IMR-90 (cell line): Measurements from ENCODE around the gene SSH2. TPM values are rescaled to one million over a fixed set of nuclear protein-coding genes. Genes with fewer than 3 reads are reported as not detected.

Experiments used
- ATAC-seq: fragments of 200-7000 bp; cut with Tn5 transposase; 2 replicates; pipeline ENCODE4 v1.9.1; 2020; ENCODE audit warnings: low read depth, mild to moderate bottlenecking, moderate library complexity
- BruUV-seq: library from RNA; stranded (reverse); fragments of 400-500 nt; replicated peaks from 2 replicates; lab custom pipeline; 2021; lab: Mats Ljungman, UMichigan
- CTCF ChIA-PET: fragments of 300-600 bp; formaldehyde crosslinking; extraction: SDS; loops from one replicate; lab custom pipeline; 2021; ENCODE audit warnings: antibody characterized with exemption; lab: Yijun Ruan, JAX
- POLR2A ChIA-PET: fragments of 300-600 bp; sonication (Branson Sonifier 250); formaldehyde crosslinking; loops from one replicate; lab custom pipeline; 2022; ENCODE audit warnings: antibody characterized with exemption; ENCODE audit not compliant: unreplicated experiment; lab: Charles Lee
- DNase-seq: peaks from one replicate; pipeline ENCODE4 v3.0.0; 2013
- H2AFZ ChIP-seq: replicated peaks from 2 replicates; pipeline ENCODE3; 2013; ENCODE audit warnings: low read length, mild to moderate bottlenecking; ENCODE audit not compliant: poor library complexity
- H2AK5ac ChIP-seq: 2 replicates; pipeline ENCODE4 v1.6.1; 2013; ENCODE audit warnings: low read depth, low read length, inconsistent platforms
- H2AK9ac ChIP-seq: replicated peaks from 2 replicates; pipeline ENCODE3; 2013; ENCODE audit warnings: mild to moderate bottlenecking, low read depth, low read length, moderate library complexity; ENCODE audit not compliant: poor library complexity
- H2BK120ac ChIP-seq: 2 replicates; pipeline ENCODE4 v1.6.1; 2013; ENCODE audit warnings: low read depth, low read length, inconsistent platforms
- H2BK15ac ChIP-seq: 3 replicates; pipeline ENCODE4 v1.6.1; 2013; ENCODE audit warnings: low read depth, low read length, inconsistent platforms
- H2BK20ac ChIP-seq: 2 replicates; pipeline ENCODE4 v1.6.1; 2013; ENCODE audit warnings: low read depth, mild to moderate bottlenecking, inconsistent platforms, low read length, moderate library complexity
- H2BK5ac ChIP-seq: 2 replicates; pipeline ENCODE4 v1.6.1; 2013; ENCODE audit warnings: mild to moderate bottlenecking, low read depth, low read length, inconsistent platforms; ENCODE audit not compliant: poor library complexity, severe bottlenecking
- H3K14ac ChIP-seq: replicated peaks from 2 replicates; pipeline ENCODE4 v1.6.1; 2013; ENCODE audit warnings: low read depth, low read length, inconsistent platforms
- H3K18ac ChIP-seq: 2 replicates; pipeline ENCODE4 v1.6.1; 2013; ENCODE audit warnings: low read depth, low read length, control low read depth
- H3K23ac ChIP-seq: 2 replicates; pipeline ENCODE4 v1.6.1; 2013; ENCODE audit warnings: low read depth, low read length, inconsistent platforms
- H3K27ac ChIP-seq: 2 replicates; pipeline ENCODE4 v1.5.1; 2013; ENCODE audit warnings: mild to moderate bottlenecking, control low read depth, low read length; ENCODE audit not compliant: insufficient read depth
- H3K27me3 ChIP-seq: 2 replicates; pipeline ENCODE4 v1.6.1; 2013; ENCODE audit warnings: low read length; ENCODE audit not compliant: control insufficient read depth, insufficient read depth
- H3K36me3 ChIP-seq: 2 replicates; pipeline ENCODE4 v1.6.1; 2013; ENCODE audit warnings: low read length, mixed read lengths; ENCODE audit not compliant: control insufficient read depth, insufficient read depth
- H3K4ac ChIP-seq: 2 replicates; pipeline ENCODE4 v1.6.1; 2013; ENCODE audit warnings: low read depth, low read length, inconsistent platforms
- H3K4me1 ChIP-seq: 2 replicates; pipeline ENCODE4 v1.6.1; 2013; ENCODE audit warnings: low read length, mixed read lengths; ENCODE audit not compliant: control insufficient read depth, insufficient read depth
- H3K4me2 ChIP-seq: 2 replicates; pipeline ENCODE4 v1.6.1; 2013; ENCODE audit warnings: low read depth, mild to moderate bottlenecking, control low read depth, low read length, moderate library complexity
- H3K4me3 ChIP-seq: 2 replicates; pipeline ENCODE4 v1.5.1; 2013; ENCODE audit warnings: low read depth, mild to moderate bottlenecking, control low read depth, low read length, moderate library complexity; ENCODE audit not compliant: insufficient read depth
- H3K56ac ChIP-seq: 2 replicates; pipeline ENCODE4 v1.6.1; 2013; ENCODE audit warnings: low read length, inconsistent platforms; ENCODE audit not compliant: insufficient read depth; ENCODE audit errors: extremely low read depth
- H3K79me1 ChIP-seq, 2 experiments: 2 replicates each; pipeline ENCODE4 v1.6.1; 2013; ENCODE audit warnings: low read length in 2 of 2, inconsistent platforms in 1 of 2, low read depth in 1 of 2
- H3K9ac ChIP-seq: 2 replicates; pipeline ENCODE4 v1.6.1; 2013; ENCODE audit warnings: low read depth, low read length, control low read depth
- H3K9me1 ChIP-seq: 2 replicates; pipeline ENCODE4 v1.6.1; 2013; ENCODE audit warnings: low read length, inconsistent platforms; ENCODE audit not compliant: insufficient read depth
- H3K9me3 ChIP-seq: 2 replicates; pipeline ENCODE4 v1.6.1; 2013; ENCODE audit warnings: low read length; ENCODE audit not compliant: control insufficient read depth, insufficient read depth
- H4K20me1 ChIP-seq: 2 replicates; pipeline ENCODE4 v1.6.1; 2013; ENCODE audit warnings: low read length, inconsistent platforms; ENCODE audit not compliant: insufficient read depth
- H4K5ac ChIP-seq: 2 replicates; pipeline ENCODE4 v1.6.1; 2013; ENCODE audit warnings: mild to moderate bottlenecking, low read depth, low read length, control low read depth
- H4K8ac ChIP-seq, 2 experiments: 2 replicates each; pipeline ENCODE4 v1.6.1; 2013; ENCODE audit warnings: low read depth in 2 of 2, low read length in 2 of 2, control low read depth in 1 of 2, inconsistent platforms in 1 of 2
- H4K91ac ChIP-seq: 2 replicates; pipeline ENCODE4 v1.6.1; 2013; ENCODE audit warnings: low read depth, low read length, inconsistent platforms; ENCODE audit not compliant: insufficient read depth
- CEBPB ChIP-seq: IDR thresholded peaks from 2 replicates; pipeline ENCODE4 v1.6.1; 2012; ENCODE audit warnings: low read depth, low read length, improper control_type of control experiment
- MAZ ChIP-seq: IDR thresholded peaks from 2 replicates; pipeline ENCODE4 v1.6.1; 2012; ENCODE audit warnings: low read depth, mild to moderate bottlenecking, low read length, improper control_type of control experiment, moderate library complexity, borderline replicate concordance
- MXI1 ChIP-seq: IDR thresholded peaks from 2 replicates; pipeline ENCODE4 v1.6.1; 2012; ENCODE audit warnings: low read depth, mild to moderate bottlenecking, low read length, moderate library complexity, borderline replicate concordance
- NFE2L2 ChIP-seq: fragments of 150-350 bp; IDR thresholded peaks from 2 replicates; pipeline ENCODE4 v1.6.1; 2016; ENCODE audit warnings: low read depth, mild to moderate bottlenecking, low read length
- RAD21 ChIP-seq: IDR thresholded peaks from 2 replicates; pipeline ENCODE4 v1.6.1; 2012; ENCODE audit warnings: low read length, improper control_type of control experiment
- RFX5 ChIP-seq: IDR thresholded peaks from 2 replicates; pipeline ENCODE4 v1.8.0; 2012; ENCODE audit warnings: low read depth, mild to moderate bottlenecking, low read length, moderate library complexity
- WGBS, 2 experiments: methylation state at CpG; one replicate each; pipeline versions ENCODE4 v1.1.5 to v1.1.7; 2013; ENCODE audit warnings: missing lambda C conversion rate in 2 of 2; ENCODE audit not compliant: insufficient read length in 1 of 2; ENCODE audit errors: extremely low coverage in 2 of 2; 5-methylcytosine and 5-hydroxymethylcytosine counted together
- dilution Hi-C: fragments of 300-500 bp; cut with HindIII; formaldehyde crosslinking; loops from one replicate; pipeline ENCODE4 v1.14.3; 2018; ENCODE audit warnings: low sequenced_read_pairs; ENCODE audit not compliant: unreplicated experiment
- in situ Hi-C: fragments of 300-500 bp; cut with MboI; formaldehyde crosslinking; loops from 3 replicates; pipeline ENCODE4 v1.14.3; 2019; ENCODE audit warnings: low sequenced_read_pairs, inconsistent platforms, mixed read lengths
- intact Hi-C: fragments of 100-400 bp; cut with micrococcal nuclease; formaldehyde crosslinking; loops from 2 replicates; pipeline ENCODE4 v1.10.0; 2022
- polyA plus RNA-seq, 3 experiments: library from polyadenylated mRNA; depleted of rRNA; stranded (reverse); fragments of >200 nt; gene quantifications; 2 replicates each; pipeline ENCODE4 v1.2.3, GENCODE V29; 2012; ENCODE audit warnings: low replicate concordance in 1 of 3
- total RNA-seq: library from RNA; depleted of rRNA; stranded (reverse); fragments of >200 nt; gene quantifications from 2 replicates; pipeline ENCODE4 v1.2.3, GENCODE V29; 2012

The SSH2 gene
- total and polyA plus RNA-seq, 2 of the 4 experiments (the other 2 are of a cell fraction): 9.3 TPM

- Histone ChIP-seq H2AK5ac (no peak overlapping the region), H4K91ac (no peak overlapping the region), H3K14ac (no peak overlapping the region), H3K9me3 (no peaks in the 10 kb centered on the region), H3K18ac (no peak overlapping the region), H2AFZ (no peak overlapping the region), H4K20me1 (0 out of 2 replicates have a peak, but pooled peaks cover 6% of the 10 kb centered on the region), H2BK5ac (no peak overlapping the region), H3K27me3 (no peaks in the 10 kb centered on the region), H3K4me2 (no peak overlapping the region), H2BK20ac (no peak overlapping the region), H4K8ac (no peak overlapping the region), H3K36me3 (no peaks in the 10 kb centered on the region), H3K79me1 (peaks cover 4 to 9% of the 10 kb centered on the region in 2 experiments), H3K4ac (no peak overlapping the region), H4K5ac (no peak overlapping the region), H2AK9ac (no peak overlapping the region), H3K9ac (no peak overlapping the region), H3K23ac (no peak overlapping the region), H3K9me1 (no peaks in the 10 kb centered on the region; the same call in 1 of the 2 replicates), H2BK120ac (no peak overlapping the region), H2BK15ac (no peak overlapping the region), H3K56ac (no peak overlapping the region), H3K27ac (no peak overlapping the region), H3K4me3 (no peak overlapping the region), H3K4me1 (no peaks in the 10 kb centered on the region)
- no peak for ATAC-seq
- intact Hi-C loops (no loop called here), in situ Hi-C loops (no loop called here), dilution Hi-C loops (no loop called here)
- no TSS peak for BruUV-seq
- ChIA-PET CTCF (interaction anchor here (0.6 kb wide), 1 partner anchor 15 kb away, joined by 3 read pairs; no protein-coding TSS in a partner anchor), POLR2A (no interaction called here)
- TF ChIP-seq NFE2L2 (no peak), MXI1 (no peak), RAD21 (no peak), CEBPB (no peak), RFX5 (no peak), MAZ (no peak)
- DNase-seq: no peak
- no CpG with 5 or more reads among the region's 2 CpGs for WGBS, 2 experiments
These were observed 165.8 kb downstream of the SSH2 start for GRCh38 chr17:29764217-29764616.
